T-cell (primary cell): ENCODE results near the gene UNC13D. TPM values are rescaled to one million over a fixed set of nuclear protein-coding genes. Genes with fewer than 3 reads are reported as not detected.
"Not testable (repeated sequence)": the region's sequence is repeated elsewhere in the genome, so short reads cannot be mapped to it uniquely, and the experiment has no call there.

Source experiments
- ATAC-seq, 4 experiments: fragments of 200-7000 bp in 3 of 4; fragments of 150-1000 bp in 1 of 4; cut with Tn5 transposase; replicated peaks in 1 of 4; 1 replicate in 3 of 4; 2 replicates in 1 of 4; pipeline ENCODE4 v1.10.0; 2021; ENCODE audit warnings: moderate library complexity in 3 of 4, mild to moderate bottlenecking in 2 of 4, moderate number of reproducible peaks in 1 of 4
- CTCF ChIA-PET, 2 donors: fragments of 300-600 bp; sonication (Branson Sonifier 250); formaldehyde crosslinking; loops; one replicate each; lab custom pipeline; 2022; ENCODE audit warnings: antibody characterized with exemption in 2 of 2; lab: Charles Lee
- POLR2A ChIA-PET, 2 donors: fragments of 300-600 bp; sonication (Branson Sonifier 250); formaldehyde crosslinking; loops; one replicate each; lab custom pipeline; 2022; ENCODE audit warnings: antibody characterized with exemption in 2 of 2; lab: Charles Lee
- DNase-seq, 35 experiments: peaks; one replicate each; pipeline versions ENCODE4 v3.0.0 to v3.0.0-alpha.2; 2013 to 2023
- H3K27ac ChIP-seq: one replicate; pipeline ENCODE4 v1.5.1; 2013; ENCODE audit warnings: low read length
- H3K27me3 ChIP-seq, 2 experiments: replicated peaks in 1 of 2; 1 replicate in 1 of 2; 2 replicates in 1 of 2; pipeline versions ENCODE4 v1.6.1 to v1.7.0; 2013; ENCODE audit warnings: low read length in 1 of 2, mixed read lengths in 1 of 2; ENCODE audit not compliant: control insufficient read depth in 2 of 2, insufficient read depth in 2 of 2; ENCODE audit errors: extremely low read depth in 1 of 2
- H3K36me3 ChIP-seq, 2 donors: 1 replicate in 1 of 2; 2 replicates in 1 of 2; pipeline versions ENCODE4 v1.6.1 to v1.7.0; 2013; ENCODE audit warnings: low read length in 1 of 2; ENCODE audit not compliant: control insufficient read depth in 2 of 2, insufficient read depth in 1 of 2; ENCODE audit errors: extremely low read depth in 1 of 2
- H3K4me1 ChIP-seq, 2 experiments: 1 replicate in 1 of 2; 2 replicates in 1 of 2; pipeline versions ENCODE4 v1.6.1 to v1.7.0; 2013; ENCODE audit warnings: low read length in 2 of 2, mixed read lengths in 1 of 2; ENCODE audit not compliant: insufficient read depth in 2 of 2, control insufficient read depth in 1 of 2; ENCODE audit errors: extremely low read depth in 1 of 2
- H3K4me3 ChIP-seq, 2 donors: 1 replicate in 1 of 2; 2 replicates in 1 of 2; pipeline versions ENCODE4 v1.5.1 to v1.7.0; 2013; ENCODE audit warnings: mild to moderate bottlenecking in 2 of 2, low read length in 1 of 2, moderate library complexity in 1 of 2; ENCODE audit not compliant: control insufficient read depth in 1 of 2; ENCODE audit errors: extremely low read depth in 1 of 2
- H3K9me3 ChIP-seq: 2 replicates; pipeline ENCODE4 v1.7.0; 2013
- H3K27ac Mint-ChIP-seq, 2 donors: one replicate each; pipeline ENCODE4 v1.8.0; 2020 to 2021; ENCODE audit warnings: mild to moderate bottlenecking in 2 of 2, mixed read lengths in 2 of 2
- H3K27me3 Mint-ChIP-seq, 2 donors: one replicate each; pipeline ENCODE4 v1.8.0; 2021 to 2022; ENCODE audit warnings: mixed read lengths in 2 of 2
- H3K36me3 Mint-ChIP-seq: one replicate; pipeline ENCODE4 v1.8.0; 2021; ENCODE audit warnings: mixed read lengths
- H3K4me1 Mint-ChIP-seq, 3 donors: one replicate each; pipeline ENCODE4 v1.8.0; 2020 to 2022; ENCODE audit warnings: mixed read lengths in 3 of 3, mild to moderate bottlenecking in 1 of 3
- H3K4me3 Mint-ChIP-seq, 3 donors: one replicate each; pipeline ENCODE4 v1.8.0; 2020 to 2022; ENCODE audit warnings: mild to moderate bottlenecking in 3 of 3, mixed read lengths in 3 of 3, moderate library complexity in 3 of 3
- H3K9me3 Mint-ChIP-seq, 3 donors: one replicate each; pipeline ENCODE4 v1.8.0; 2020 to 2022; ENCODE audit warnings: mixed read lengths in 3 of 3
- WGBS: methylation state at CpG from one replicate; pipeline ENCODE4 v1.1.5; 2013; ENCODE audit warnings: missing lambda C conversion rate; ENCODE audit not compliant: insufficient coverage; 5-methylcytosine and 5-hydroxymethylcytosine counted together
- total RNA-seq, 35 experiments: library from RNA in 6 of 35; stranded (reverse) in 6 of 35; fragments of 120-200 nt in 1 of 35; gene quantifications; one replicate each; pipeline versions ENCODE4 v1.2.1 to v1.2.4 and lab custom pipeline; 2013 to 2026

Gene UNC13D
- total RNA-seq, 5 donors from 2014 or later (not counting 1 experiment from before 2014, with no cell fraction given) = 148 to 191 (median 180) TPM

GRCh38 chr17:75889454-75889853, 45.2 kb upstream of the UNC13D start:
- no peaks in the 10 kb centered on the region for H3K36me3 Mint-ChIP-seq
- no peak for ATAC-seq
- Histone ChIP-seq H3K27ac (no peak overlapping the region), H3K4me3 (no peak overlapping the region), H3K27me3 (no peaks in the 10 kb centered on the region), H3K9me3 (no peaks in the 10 kb centered on the region), H3K36me3 (peaks cover 11 to 20% of the 10 kb centered on the region in 2 donors), H3K4me1 (peaks cover 0 to 10% of the 10 kb centered on the region in 2 experiments)
- DNase-seq = no peak
- no peak overlapping the region for H3K4me3 Mint-ChIP-seq
- no peak overlapping the region for H3K27ac Mint-ChIP-seq
- CTCF ChIA-PET = no interaction called here
- H3K27me3 Mint-ChIP-seq = no peaks in the 10 kb centered on the region
- WGBS = 80% methylated on average over 2 of the region's 6 CpGs
- POLR2A ChIA-PET = no interaction called here
- no peaks in the 10 kb centered on the region for H3K9me3 Mint-ChIP-seq
- H3K4me1 Mint-ChIP-seq = peaks cover 9 to 11% (median 9%) of the 10 kb centered on the region in 3 donors

- ChIA-PET POLR2A (no interaction called here), CTCF (no interaction called here)
- no peak overlapping the region for H3K4me3 ChIP-seq
- no peaks in the 10 kb centered on the region for H3K36me3 Mint-ChIP-seq
- H3K4me1 Mint-ChIP-seq = peaks cover 0 to 1% (median 0%) of the 10 kb centered on the region in 3 donors
- DNase-seq = no peak
- no peaks in the 10 kb centered on the region for H3K27me3 ChIP-seq
- no peaks in the 10 kb centered on the region for H3K9me3 Mint-ChIP-seq
- H3K27ac ChIP-seq = no peak overlapping the region
- no peak for ATAC-seq
- no peak overlapping the region for H3K4me3 Mint-ChIP-seq
- no peaks in the 10 kb centered on the region for H3K9me3 ChIP-seq
- H3K27ac Mint-ChIP-seq = no peak overlapping the region
- peaks cover 11 to 20% of the 10 kb centered on the region in 2 donors for H3K36me3 ChIP-seq
- no peaks in the 10 kb centered on the region for H3K27me3 Mint-ChIP-seq
- peaks cover 0 to 1% of the 10 kb centered on the region in 2 experiments for H3K4me1 ChIP-seq
- 100% methylated on average over 2 of the region's 6 CpGs for WGBS
These were observed 44.3 kb upstream of the UNC13D start for GRCh38 chr17:75888484-75888883.

GRCh38 chr17:75885860-75886259, 41.7 kb upstream of the UNC13D start:
- H3K36me3 ChIP-seq, H3K4me3 ChIP-seq, H3K27me3 ChIP-seq, H3K9me3 Mint-ChIP-seq, H3K36me3 Mint-ChIP-seq, H3K9me3 ChIP-seq, DNase-seq, H3K27ac ChIP-seq, ATAC-seq, POLR2A ChIA-PET, H3K27me3 Mint-ChIP-seq, H3K4me3 Mint-ChIP-seq: not testable (repeated sequence)
- CTCF ChIA-PET = interaction anchor here in 1 of 2 donors (0.6 kb wide), 1 partner anchor 234 kb away, joined by 3 read pairs; no protein-coding TSS in a partner anchor
- WGBS = 85% methylated on average over 2 of the region's 9 CpGs
- H3K4me1 ChIP-seq = peaks cover 0 to 13% of the 10 kb centered on the region in 2 experiments
- Mint-ChIP-seq H3K27ac (peak overlapping the region; percentile 36 to 64), H3K4me1 (peaks cover 0 to 13% (median 9%) of the 10 kb centered on the region in 3 donors)

- Mint-ChIP-seq H3K9me3 (no peaks in the 10 kb centered on the region), H3K4me1 (peaks cover 0 to 13% (median 9%) of the 10 kb centered on the region in 3 donors), H3K36me3 (no peaks in the 10 kb centered on the region), H3K27ac (peak overlapping the region in 1 of 2 donors; percentile 64), H3K27me3 (no peaks in the 10 kb centered on the region), H3K4me3 (no peak overlapping the region)
- Histone ChIP-seq H3K36me3 (peaks cover 3% of the 10 kb centered on the region in 2 donors), H3K9me3 (no peaks in the 10 kb centered on the region), H3K4me3 (no peak overlapping the region), H3K4me1 (peaks cover 0 to 13% of the 10 kb centered on the region in 2 experiments), H3K27ac (no peak overlapping the region), H3K27me3 (peaks cover 0 to 6% of the 10 kb centered on the region in 2 experiments)
- no peak for DNase-seq
- WGBS = 69% methylated on average over 5 of the region's 8 CpGs
- ChIA-PET POLR2A (no interaction called here), CTCF (no interaction called here)
- no peak for ATAC-seq
These were observed 41.2 kb upstream of the UNC13D start for GRCh38 chr17:75885431-75885830.

GRCh38 chr17:75881678-75882454, 37.7 kb upstream of the UNC13D start:
- peak in 3 of 35 experiments; percentile 19 to 39 (median 38) for DNase-seq
- 82% methylated on average over 9 of the region's 15 CpGs for WGBS

GRCh38 chr17:75880266-75880665, 36.1 kb upstream of the UNC13D start:
- no peaks in the 10 kb centered on the region for H3K9me3 Mint-ChIP-seq
- H3K4me3 Mint-ChIP-seq = peak overlapping the region in 2 of 3 donors; percentile 13 to 32
- POLR2A ChIA-PET = no interaction called here

More at GRCh38 chr17:75881678-75882454, 37.7 kb upstream of the UNC13D start:
- H3K9me3 ChIP-seq = no peaks in the 10 kb centered on the region
- H3K27ac ChIP-seq = no peak overlapping the region
- peaks cover 0 to 4% of the 10 kb centered on the region in 2 donors for H3K27me3 Mint-ChIP-seq
- peak overlapping the region in 1 of 3 donors; percentile 7 for H3K4me3 Mint-ChIP-seq
- ATAC-seq = no peak
- no peaks in the 10 kb centered on the region for H3K9me3 Mint-ChIP-seq
- ChIA-PET POLR2A (no interaction called here), CTCF (interaction anchor here in 1 of 2 donors (0.7 to 1.3 kb wide), 4 partner anchors 14 to 59 kb away, joined by 3 to 6 read pairs (median 4); partner anchors contain the start of genes FBF1 and WBP2)
- H3K4me3 ChIP-seq = no peak overlapping the region
- peaks cover 12 to 26% (median 17%) of the 10 kb centered on the region in 3 donors for H3K4me1 Mint-ChIP-seq
- H3K27ac Mint-ChIP-seq = peak overlapping the region; percentile 27 to 74
- H3K27me3 ChIP-seq = peaks cover 2 to 24% of the 10 kb centered on the region in 2 experiments
- peaks cover 0 to 3% of the 10 kb centered on the region in 2 donors for H3K36me3 ChIP-seq
- no peaks in the 10 kb centered on the region for H3K36me3 Mint-ChIP-seq
- peaks cover 4 to 29% of the 10 kb centered on the region in 2 experiments for H3K4me1 ChIP-seq

More at GRCh38 chr17:75880266-75880665, 36.1 kb upstream of the UNC13D start:
- ATAC-seq (no peak), DNase-seq (no peak)
- CTCF ChIA-PET = interaction anchor here in 1 of 2 donors (0.5 kb wide), 1 partner anchor 93 kb away, joined by 3 read pairs; no protein-coding TSS in a partner anchor
- Histone ChIP-seq H3K27ac (no peak overlapping the region), H3K9me3 (no peaks in the 10 kb centered on the region), H3K36me3 (no peaks in the 10 kb centered on the region), H3K4me1 (peaks cover 11 to 45% of the 10 kb centered on the region in 2 experiments), H3K27me3 (peaks cover 2 to 27% of the 10 kb centered on the region in 2 experiments), H3K4me3 (no peak overlapping the region)
- Mint-ChIP-seq H3K36me3 (no peaks in the 10 kb centered on the region), H3K27ac (no peak overlapping the region), H3K4me1 (peaks cover 28 to 42% (median 30%) of the 10 kb centered on the region in 3 donors), H3K27me3 (peaks cover 0 to 4% of the 10 kb centered on the region in 2 donors)
- 75% methylated on average over 2 of the region's 7 CpGs for WGBS
